Astrocyte (in vitro differentiated cells and primary cell): Measurements from ENCODE around the gene TBC1D10B.
"Not testable (repeated sequence)": the region's sequence is repeated elsewhere in the genome, so short reads cannot be mapped to it uniquely, and the experiment has no call there.

Source experiments
- EZH2 ChIP-seq: IDR thresholded peaks from 2 replicates; pipeline ENCODE4 v1.6.1; 2012; ENCODE audit warnings: mild to moderate bottlenecking, low read length, inconsistent platforms; ENCODE audit not compliant: insufficient read depth
- TF ChIP-seq, protein P1 (sequence below): IDR thresholded peaks from 2 replicates; pipeline ENCODE4 v1.5.1; 2011; ENCODE audit warnings: low read depth, mild to moderate bottlenecking, inconsistent platforms, low read length, moderate library complexity; ENCODE audit not compliant: insufficient read depth

DNA sequence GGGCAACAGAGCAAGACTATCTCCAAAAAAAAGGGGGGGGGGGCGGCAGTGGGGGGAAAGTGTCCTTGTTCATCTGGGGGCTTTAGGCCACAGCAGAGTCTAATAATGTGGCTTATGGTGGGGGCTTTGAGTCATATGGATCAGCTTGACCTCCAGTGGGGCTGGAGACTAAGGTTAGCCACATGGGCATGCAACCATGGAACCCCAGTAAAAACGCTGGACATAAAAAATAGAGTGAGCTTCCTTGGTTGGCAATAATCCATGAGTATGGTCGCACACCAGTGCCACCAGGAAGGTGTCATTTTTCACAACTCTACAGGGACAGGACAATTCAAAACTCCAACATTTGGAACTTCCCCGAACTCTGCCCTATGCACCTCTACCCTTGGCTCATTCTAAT lies 59.4 kb downstream of the TBC1D10B start:
- TF ChIP-seq, protein P1, sequence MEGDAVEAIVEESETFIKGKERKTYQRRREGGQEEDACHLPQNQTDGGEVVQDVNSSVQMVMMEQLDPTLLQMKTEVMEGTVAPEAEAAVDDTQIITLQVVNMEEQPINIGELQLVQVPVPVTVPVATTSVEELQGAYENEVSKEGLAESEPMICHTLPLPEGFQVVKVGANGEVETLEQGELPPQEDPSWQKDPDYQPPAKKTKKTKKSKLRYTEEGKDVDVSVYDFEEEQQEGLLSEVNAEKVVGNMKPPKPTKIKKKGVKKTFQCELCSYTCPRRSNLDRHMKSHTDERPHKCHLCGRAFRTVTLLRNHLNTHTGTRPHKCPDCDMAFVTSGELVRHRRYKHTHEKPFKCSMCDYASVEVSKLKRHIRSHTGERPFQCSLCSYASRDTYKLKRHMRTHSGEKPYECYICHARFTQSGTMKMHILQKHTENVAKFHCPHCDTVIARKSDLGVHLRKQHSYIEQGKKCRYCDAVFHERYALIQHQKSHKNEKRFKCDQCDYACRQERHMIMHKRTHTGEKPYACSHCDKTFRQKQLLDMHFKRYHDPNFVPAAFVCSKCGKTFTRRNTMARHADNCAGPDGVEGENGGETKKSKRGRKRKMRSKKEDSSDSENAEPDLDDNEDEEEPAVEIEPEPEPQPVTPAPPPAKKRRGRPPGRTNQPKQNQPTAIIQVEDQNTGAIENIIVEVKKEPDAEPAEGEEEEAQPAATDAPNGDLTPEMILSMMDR, result not testable (repeated sequence)
- not testable (repeated sequence) for TF ChIP-seq EZH2
